Stimulated activated CD4-positive, alpha-beta T cell treated with anti-CD3 and anti-CD28 coated beads, TNF-alpha, amount 100 ng/mL, for 1 hour (primary cell): ENCODE results near the gene PAK1.

Source experiments
- DNase-seq, 3 donors: peaks; one replicate each; pipeline ENCODE4 v3.0.0-alpha.2; 2020; ENCODE audit warnings: low read depth in 3 of 3, low spot score in 1 of 3

PAK1 gene

DNA sequence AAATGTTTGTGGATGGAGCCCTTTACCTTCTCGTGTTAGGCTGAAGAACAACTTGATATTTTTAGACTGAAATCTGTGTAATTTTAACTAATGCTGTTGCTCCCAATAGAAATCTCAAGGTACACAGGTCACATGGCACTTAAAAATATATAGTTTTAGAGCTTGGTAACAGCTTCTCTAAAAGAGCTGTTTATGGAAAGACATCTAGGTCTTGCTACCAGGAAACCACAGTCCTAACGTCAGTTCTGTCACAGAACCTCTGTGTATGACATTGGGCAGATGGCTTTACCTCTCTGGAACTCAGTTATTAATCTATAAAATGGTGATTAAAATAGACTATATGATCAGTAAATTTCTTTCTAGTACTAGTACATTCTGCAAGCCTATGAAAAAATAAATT is 35.4 kb downstream of the PAK1 start:
- DNase-seq = no peak

DNA sequence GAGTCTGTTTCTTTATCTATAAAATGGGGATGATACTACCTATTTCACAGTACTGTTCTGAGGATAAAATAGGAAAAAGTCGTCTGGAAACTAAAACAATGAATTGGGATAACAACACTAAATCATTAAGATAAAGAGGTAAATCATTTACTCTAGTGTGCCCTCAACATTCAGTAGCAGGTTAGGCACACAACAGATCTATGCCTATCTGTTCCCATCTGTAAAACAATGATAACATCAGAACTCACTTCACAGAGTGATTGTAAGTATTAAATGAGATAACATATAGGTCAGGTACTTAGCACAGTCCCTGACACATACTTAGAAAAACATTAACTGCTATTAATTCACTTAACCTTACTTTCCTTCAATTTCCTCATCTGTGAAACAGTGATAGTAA is 36.9 kb downstream of the PAK1 start:
- DNase-seq = no peak

DNA sequence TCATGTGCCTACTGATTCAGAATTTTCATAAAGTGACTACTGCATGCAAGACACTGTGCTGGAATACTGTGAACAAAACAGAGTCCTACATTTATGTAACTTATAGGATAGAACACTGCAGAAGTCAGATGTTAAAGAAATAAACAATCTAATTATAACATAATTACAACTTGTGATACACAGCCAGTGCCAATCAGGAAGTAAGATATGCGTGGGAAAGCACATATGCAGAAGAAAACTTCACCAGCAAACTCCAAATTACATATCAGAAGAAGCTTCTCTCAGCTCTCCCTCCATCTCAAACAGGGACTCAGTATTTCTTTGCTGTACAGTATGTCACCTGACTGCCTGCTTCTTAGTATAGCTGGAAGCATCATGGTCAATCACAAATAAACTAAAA is 37.4 kb downstream of the PAK1 start:
- DNase-seq = no peak

DNA sequence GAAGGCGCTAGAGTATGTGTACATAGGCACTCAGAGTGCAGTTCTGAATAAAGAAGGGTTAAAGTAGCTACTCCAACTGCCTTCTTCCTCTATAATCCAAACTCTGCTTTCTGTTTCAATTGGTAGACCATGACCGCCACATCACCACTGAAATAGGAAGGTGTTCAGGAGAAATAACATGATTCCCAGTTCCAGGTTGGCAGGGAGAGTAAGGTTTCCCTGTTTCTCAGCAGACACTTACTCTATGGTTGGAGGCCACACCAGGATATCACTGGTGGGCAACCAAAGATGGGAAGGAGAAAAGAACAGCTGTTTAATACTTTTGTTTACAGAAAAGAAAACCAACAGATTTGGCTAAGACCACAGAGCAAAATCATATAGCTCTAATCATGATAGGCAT is 37.9 kb downstream of the PAK1 start:
- no peak for DNase-seq

DNA sequence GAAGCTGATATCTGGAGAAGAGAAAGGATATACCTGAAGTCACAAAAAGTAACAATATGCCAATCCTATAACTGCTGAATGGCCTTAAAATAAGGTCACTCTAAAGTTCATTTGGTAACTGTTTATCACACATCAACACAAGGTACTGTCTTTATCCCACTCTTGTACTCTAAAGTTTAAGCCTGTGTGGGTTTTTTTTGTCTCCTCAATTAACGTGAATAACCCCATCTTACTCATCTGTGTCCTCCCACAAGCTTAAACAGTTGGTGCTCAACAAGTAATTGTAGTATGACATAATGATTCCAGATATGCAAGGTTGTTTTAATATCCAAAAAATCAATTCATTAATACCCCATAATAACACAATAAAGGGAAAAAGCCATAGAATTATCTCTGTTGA is 42.1 kb downstream of the PAK1 start:
- no peak for DNase-seq

DNA sequence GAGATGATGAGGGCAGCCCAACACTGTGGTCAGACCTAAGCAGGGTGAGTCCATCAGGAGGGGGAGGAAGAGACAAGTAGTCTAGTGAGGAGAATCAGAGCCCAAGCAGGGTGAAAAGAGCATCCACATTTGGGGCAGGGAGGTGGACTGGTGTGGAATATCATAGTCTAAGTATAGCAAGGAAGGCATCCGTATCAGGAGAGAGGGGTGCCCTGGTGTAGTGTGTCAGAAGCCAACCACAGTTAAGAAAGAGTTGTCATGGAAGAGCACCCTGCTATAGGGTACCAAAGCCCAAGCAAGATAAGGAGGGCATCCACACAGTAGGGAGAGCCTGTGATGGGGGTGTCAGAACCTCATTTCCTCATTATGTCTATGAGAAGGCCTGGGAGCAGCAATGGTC is 45.3 kb downstream of the PAK1 start:
- DNase-seq = no peak

DNA sequence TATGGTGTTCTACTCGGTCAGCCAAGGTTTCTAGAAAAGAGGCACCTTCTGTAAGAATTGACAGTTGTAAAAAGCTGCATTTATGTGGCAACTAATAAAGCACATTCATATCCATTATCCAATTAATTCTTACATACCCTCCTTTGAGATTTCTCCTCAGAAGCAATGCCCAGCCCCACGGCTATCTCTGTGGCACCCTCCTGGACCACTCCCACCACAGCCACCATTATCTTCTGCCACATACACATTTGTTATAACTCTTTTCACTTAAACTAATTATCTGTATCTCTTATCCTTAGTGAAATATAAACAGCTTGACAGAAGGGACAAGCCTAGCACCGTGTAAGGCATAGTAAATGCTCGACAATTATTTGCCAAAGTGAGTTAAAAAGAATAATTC is 48.5 kb downstream of the PAK1 start:
- no peak for DNase-seq

DNA sequence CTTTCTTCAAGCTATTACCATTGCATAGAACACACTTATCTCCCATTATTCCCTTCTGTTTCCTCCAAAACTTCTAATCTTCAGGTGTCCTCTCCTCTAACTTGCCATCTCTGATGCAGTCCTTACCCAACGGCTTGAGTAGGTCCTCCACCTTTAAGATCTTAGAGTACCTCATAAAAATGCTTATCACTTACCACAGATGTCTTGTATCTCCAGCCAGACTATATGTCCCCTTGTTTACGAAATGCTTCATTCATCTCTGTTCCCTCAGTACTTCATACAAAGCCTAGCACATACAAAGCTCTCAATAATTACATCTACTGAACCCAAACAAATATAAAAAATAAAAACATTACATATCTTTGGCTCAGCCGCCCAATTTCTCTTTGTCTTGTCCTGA is 49.2 kb downstream of the PAK1 start:
- DNase-seq = no peak

DNA sequence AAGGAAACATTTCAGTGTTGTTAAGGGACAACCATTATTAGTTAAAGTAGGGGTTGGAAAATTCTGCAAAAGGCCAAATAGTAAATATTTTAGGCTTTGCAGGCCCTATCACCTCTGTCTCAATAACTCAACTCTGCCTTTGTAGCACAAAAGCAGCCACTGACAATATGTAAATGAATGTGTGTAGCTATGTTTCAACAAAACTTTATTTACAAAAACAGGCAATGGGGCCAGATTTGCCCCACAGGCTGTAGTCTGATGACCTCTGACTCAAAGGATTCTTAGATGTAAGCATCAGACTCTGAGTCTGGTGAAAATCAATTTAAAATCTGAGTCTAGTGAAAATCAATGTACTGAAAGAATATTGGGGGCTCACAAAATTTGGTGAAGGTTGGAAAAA is 50.3 kb downstream of the PAK1 start:
- no peak for DNase-seq

DNA sequence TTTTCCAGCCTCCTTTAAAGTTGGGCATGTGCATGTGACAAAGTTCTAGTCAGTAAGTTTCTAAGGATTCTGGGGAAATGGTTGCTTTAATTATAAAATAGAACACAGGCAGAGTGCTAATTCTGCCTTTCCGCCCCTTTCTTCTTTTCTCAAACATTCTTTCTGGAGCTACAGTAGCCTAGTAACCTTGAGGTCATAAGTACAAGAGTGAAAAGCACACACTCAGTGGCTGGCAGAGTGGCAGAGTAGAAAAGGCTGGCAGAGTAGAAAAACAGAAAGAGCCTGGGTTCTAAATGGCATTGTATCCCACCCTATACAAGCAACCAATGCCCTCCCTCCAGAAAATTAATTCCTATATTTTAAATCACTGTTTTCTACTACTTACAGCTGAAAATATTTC is 51.2 kb downstream of the PAK1 start:
- no peak for DNase-seq

DNA sequence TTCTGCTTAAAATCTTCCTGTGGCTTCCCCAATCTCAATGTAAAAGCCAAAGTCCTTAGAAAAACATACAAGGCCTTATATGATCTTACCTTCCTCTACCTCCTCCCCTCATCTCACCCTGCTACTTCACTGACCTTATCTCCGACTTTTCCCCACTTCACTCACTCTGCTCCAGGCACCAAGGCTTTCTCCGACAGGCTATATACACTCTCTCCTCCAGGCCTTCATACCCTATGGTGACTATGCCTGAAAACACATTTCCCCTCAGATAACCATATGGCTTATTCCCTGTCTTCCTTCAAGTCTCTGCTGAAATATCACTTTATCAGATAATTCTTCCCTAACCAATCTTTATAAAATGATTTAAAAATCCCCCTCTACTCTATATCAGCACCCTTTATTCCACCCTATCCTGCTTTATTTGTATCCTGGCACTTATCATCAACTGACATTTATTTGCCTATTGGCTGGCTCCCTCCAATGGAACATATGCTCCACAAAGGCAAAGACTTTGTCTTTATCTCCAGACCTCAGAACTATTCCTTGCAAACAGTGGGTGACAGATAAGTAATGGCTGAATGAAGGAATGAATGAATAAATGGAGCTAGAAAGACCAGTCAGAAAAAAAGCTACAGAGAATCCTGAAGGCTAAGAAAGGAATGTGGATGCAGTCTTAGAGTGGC is 52.7 kb downstream of the PAK1 start:
- no peak for DNase-seq

DNA sequence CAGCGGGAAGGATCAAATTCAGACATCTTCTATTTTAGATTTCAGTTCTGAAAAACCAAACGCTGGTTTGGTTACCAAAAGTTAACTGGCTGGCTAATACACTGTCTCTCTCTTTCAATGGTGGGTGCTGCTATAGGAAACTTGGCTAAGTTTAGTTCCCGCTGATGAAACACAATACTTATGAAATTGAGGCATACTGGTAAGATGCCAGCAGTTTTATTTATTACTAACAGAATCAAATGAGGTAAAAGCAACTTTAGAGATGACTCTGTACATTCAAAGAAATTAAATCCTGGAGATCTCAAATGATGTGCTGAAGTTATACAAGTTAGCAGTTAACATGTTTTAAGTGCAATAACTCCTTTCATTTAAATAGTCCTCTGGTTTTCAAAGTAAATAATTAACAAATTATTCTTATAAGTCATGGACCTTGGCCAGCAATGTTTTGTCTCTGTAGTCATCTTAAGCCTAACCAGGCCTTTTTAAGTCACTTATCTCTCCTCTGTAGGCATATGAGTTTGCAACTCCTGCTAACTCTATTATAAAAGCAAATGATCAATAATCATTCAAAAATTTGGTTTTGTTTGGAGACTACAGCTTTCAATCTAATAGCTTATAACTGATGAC is 54.8 kb downstream of the PAK1 start:
- DNase-seq = no peak

DNA sequence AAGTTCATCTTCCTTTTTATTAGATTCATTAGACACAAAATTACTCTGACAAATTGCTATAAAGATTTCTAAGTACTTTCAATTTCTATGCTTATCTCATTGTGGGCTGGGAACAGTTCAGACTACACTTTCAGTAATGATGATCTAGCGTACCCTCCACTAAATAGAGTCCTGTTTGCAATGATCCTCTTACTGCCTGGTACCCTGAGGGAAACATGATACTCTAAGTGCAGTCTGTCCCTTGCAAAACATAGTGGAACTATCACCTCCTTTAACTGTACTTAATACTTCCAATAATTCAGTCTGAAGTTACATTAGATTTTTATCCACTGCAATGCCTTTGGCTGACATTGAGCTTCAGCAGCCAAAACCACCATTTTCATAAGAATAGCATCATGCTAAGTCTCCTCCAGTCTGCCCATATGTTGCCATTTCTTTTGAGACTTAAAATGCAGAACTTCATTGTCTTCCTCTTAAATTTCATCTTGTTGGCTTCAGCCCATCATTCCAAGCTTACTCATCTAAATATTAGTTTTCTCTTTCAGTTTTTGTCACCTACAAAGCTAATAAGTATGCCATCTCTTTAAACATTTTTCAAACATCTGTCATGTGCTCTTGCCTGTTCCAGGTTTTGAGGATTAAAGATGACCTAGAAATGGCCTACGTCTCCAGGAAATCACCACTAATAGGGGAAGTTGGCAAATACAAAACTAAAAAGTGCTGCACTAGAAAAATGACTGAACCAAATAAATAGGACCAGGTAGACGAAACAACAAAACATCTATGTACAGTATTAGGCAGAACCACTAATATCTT is 55.5 kb downstream of the PAK1 start:
- no peak for DNase-seq

DNA sequence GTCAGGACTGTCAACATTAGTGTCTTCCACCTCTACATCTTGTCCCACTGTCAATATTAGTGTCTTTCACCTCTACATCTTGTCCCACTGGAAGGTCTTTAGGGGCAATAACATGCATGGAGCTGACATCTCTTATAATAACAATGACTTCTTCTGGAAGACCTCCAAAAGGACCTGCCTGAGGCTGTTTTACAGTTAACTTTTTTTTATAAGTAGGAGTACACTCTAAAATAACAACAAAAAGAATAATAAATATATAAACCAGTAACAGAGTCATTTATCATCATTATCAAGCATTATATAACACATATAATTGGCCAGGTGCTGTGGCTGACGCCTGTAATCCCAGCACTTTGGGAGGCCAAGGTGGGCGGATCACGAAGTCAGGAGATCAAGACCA is 57.5 kb downstream of the PAK1 start:
- DNase-seq = no peak

DNA sequence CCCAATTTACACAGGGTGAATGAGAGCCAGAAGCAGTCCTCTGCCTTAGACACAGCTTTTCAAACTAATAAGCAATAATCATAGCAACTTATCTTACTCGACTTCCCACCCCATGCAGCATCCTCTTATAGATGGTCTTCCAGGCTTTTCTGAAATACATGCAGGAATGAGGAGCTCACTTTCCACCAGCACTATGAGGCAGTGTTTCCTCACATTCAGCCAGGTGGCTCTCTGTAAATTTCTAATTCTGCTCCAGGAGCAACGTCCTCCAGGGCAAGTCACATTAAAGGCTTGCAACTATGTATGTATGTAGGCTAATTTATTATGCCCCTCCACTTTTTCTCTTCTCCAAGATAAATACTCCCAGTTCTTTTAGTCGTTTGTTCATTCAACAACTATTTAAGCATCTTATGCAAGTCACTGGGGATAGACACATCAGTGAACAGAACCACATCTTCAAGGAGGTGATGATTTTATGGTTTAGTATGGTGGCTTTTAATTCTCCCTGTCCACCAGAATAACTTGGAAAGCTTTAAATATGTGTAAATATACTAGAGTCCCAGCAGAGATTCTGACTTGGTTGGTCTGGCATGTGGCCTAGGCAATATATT is 59.9 kb downstream of the PAK1 start:
- no peak for DNase-seq

DNA sequence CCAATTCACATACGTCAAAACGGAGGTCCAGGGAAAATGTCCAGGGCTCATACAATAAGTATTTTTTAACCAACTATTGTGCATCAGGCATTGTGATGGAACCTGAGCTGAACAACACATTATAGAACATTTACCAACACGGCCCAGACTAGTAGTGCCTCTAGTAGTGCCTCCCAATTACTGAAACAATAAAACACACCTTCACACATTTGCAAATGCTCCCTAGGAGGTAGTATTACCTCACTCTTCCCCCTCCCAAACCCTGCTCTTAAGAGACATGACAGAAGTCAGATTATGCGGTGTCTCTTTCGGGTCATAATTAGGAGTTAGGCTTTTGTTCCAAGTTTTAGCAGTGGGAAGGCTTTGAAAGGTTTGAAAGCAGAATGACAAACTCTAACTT is 61.1 kb downstream of the PAK1 start:
- no peak for DNase-seq

DNA sequence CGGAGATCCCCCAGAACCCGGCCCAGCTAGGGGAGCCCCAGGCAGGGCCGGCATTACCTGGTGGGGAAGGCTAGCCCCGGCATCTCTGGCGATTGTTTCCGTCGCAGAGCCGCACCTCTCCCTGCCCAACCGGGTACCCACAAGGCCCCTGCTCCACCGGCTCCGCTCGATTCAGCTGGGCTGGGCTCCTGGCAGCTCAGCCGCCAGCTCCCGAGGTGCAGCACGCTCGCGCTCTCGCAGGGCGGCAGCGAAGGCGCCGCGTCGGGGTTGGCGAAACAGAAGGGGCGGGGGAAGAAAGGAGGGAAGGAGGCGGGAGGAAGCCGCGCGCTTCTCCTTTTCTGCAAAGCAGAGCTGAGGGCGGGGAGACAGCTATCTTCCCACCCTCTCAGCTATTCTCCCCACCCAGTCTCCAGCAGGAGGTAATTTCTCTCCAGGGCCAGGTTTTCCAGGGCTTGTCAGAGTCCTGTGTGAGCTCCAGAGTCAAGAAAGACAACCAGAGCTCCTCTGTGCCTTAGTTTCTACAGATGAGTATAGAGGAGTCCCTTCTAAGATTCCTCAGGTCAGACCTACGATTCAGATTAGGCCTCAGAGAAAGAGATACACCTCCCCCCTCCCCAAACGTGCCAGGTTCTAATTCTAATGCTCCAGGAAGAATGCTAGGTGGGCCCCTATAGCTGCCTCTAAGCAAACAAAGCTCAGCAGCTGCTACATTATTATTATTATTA is 62.0 kb downstream of the PAK1 start:
- peak in 2 of 3 donors; percentile 48 to 63 for DNase-seq

DNA sequence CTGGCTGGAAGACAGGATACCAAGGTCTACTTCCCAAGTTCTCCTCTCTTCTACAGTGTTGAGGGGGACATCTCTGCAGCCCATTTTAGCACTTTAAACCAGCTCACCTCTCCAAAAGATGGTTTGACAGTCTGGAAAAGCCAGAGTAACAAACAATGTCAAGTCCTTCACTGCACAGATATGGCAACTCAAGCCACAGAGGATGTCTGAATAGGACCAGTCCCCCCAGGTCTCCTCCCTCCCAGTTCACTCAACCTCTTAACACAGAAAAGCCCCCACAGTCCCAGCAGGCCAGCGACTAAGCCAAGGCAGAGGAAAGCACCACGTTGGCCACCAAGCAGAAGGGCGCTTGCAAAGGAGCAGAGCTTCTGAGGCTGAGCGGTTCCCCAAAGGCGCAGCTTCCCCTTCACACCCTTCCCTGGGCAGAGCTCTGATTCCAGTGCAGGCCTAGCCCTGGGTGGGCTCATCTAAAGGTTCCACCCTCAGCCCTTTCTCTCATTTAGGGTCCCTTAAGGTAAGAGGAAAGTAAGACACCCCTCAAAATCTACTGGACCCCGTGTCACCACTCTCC is 62.7 kb downstream of the PAK1 start:
- DNase-seq = no peak

DNA sequence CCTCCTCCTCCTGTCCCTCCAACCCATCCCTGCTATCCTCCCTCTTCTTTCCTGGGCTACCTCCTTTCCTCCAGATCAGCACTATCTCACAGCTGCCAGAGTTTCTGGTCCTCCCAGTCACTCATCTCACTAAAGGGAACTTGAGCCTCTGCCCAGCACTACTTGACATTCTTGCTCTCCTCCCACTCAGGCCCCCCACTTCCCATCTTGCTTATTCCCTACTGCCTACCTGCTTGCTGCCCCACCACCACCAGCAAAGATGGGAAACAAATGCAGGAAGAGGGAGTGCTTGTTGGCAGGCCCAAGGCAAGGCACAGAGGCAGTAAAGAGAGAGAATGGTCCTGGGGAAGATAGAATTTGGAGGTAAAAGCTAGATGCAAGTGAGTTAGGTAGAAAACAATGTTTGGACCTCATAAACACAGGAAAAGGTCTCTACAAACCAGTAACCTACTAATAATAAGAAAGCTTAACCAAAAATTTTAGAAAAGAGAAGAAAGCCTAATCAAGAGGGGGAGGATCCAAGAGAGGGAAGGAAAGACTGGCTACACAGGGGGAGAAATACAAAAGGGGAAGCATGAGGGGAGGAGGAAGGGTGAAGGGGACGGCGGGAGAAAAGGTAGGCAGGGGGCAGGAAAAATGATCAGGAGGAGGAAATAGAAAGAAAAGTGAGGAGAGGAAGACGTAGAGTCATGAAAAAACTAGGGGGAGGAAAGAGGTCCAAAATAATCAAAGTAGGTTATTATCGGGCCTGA is 63.6 kb downstream of the PAK1 start:
- no peak for DNase-seq

DNA sequence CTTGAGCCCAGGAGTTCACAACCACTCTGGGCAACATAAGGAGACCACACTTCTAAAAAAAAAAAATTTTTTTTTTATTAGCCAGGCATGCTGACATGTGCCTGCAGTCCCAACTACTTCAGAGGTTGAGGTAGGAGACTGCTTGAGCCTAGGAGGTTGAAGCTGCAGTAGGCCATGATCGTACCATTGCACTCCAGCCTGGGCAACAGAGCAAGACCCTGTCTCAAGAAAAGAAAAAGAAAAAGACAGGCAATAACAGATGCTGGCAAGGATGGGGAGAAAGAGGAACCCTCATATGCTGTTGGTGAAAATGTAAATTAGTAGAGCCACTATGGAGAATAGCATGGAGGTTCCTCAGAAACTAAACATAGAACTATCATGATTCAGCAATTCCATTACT is 64.8 kb downstream of the PAK1 start:
- no peak for DNase-seq
